HG02973 (cell line): ENCODE results near the gene HECA.
"Not testable (repeated sequence)": the region's sequence is repeated elsewhere in the genome, so short reads cannot be mapped to it uniquely, and the experiment has no call there.

Experiments used
- ATAC-seq: cut with Tn5 transposase; IDR thresholded peaks from one replicate; pipeline ENCODE4 v1.9.1; 2021; ENCODE audit warnings: moderate library complexity; ENCODE audit not compliant: unreplicated experiment

HECA gene

DNA sequence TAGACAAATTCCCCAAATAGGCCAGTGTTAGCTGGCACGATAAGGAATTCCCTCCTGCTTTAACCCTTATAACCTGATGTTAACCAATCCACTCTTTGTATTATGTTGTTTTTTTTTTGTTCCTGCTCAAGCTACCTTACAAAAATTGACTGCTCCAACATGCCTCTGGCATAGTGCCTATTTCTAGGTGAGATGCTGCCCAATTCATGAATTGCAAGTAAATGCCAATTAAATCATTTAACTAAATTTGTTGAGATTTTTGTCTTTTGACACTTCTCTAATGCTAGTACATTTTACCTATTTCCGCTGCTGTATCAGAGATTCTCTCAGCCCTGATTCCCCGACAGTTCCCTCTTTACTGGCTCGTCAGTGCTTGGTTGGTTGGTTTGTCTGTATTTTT, 66.5 kb downstream of the HECA start:
- no peak for ATAC-seq

DNA sequence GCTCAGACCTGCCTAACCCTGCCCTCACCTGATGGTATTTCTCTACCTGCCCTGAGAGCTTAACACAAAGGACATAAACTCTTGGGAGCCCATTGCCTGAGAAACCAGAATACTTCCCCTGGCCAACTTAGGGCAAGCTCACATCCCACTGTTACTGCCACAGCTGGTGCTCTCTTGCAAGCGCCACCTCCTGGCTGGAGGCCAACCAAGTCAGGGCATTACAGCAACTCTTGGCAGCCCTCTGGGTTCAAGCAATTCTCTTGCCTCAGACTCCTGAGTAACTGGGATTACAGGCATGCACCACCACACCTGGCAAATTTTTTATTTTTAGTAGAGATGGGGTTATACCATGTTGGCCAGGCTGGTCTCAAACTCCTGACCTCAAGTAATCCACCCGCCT, 70.1 kb downstream of the HECA start:
- no peak for ATAC-seq

DNA sequence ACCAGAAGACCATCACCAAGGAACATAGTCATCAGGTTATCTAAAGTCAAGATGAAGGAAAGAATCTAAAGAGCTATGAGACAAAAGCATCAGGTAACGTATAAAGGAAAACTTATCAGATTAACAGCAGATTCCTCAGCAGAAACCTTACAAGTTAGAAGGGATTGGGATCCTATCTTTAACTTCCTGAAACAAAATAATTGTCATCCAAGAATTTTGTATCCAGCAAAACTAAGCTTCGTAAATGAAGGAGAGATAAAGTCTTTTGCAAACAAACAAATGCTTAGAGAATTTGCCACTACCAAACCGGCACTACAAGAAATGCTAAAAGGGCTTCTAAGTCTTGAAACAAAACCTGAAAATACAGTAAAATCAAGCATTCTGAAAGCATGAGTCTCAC, 71.0 kb downstream of the HECA start:
- ATAC-seq = no peak

DNA sequence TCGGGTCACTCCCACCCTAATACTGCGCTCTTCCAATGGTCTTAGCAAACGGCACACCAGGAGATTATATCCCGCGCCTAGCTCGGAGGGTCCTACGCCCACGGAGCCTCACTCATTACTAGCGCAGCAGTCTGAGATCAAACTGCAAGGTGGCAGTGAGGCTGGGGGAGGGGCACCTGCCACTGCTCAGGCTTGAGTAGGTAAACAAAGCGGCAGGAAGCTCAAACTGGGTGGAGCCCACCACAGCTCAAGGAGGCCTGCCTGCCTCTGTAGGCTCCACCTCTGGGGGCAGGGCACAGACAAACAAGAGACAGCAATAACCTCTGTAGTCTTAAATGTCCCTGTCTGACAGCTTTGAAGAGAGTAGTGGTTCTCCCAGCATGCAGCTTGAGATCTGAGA, 75.9 kb downstream of the HECA start:
- ATAC-seq = not testable (repeated sequence)

DNA sequence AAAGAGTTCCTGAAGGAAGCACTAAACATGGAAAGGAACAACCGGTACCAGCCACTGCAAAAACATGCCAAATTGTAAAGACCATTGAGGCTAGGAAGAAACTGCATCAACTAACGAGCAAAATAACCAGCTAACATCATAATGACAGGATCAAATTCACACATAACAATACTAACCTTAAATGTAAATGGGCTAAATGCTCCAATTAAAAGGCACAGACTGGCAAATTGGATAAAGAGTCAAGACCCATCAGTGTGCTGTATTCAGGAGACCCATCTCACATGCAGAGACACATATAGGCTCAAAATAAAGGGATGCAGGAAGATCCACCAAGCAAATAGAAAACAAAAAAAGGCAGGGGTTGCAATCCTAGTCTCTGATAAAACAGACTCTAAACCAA, 77.6 kb downstream of the HECA start:
- not testable (repeated sequence) for ATAC-seq

DNA sequence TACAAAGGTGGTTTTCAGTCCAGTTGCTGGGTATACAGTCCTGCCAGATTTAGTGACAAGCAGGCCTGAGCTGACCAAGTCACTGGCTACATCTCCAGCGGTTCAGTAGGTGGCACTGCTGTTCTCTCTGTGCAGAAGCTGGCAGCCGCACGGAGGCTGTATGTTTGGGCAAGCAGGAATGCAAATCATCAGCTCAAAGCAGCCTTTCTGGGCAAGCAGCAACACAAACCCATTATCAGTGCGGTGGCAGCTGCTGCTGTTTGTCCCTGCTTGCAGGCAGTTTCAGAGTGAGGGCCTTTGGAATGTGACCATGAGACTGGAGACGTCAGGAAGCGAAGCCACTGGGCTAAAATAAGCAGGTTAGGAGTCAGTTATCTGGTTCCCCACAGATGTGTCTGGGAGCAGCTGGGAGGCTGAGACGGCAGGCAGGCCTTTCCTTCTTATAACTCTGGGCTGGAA, 84.4 kb downstream of the HECA start:
- peak; percentile 100 for ATAC-seq

DNA sequence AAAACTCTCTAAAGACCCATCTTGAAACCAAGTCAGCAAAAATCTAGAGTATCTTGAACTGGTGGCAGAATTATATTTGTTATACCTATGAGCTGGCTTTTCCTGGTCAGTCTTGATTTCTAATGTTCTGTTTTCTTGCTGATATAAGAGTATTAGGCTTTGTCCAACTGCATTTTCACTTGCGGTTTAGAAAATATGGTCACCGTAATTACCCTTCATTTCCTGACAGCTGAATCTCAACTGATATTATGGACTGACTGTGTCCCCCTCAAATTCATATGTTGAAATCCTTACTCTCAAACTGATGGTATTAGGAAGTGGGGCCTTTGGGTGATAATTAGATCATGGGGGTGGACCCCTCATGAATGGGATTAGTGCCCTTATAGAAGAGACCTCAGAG, 84.9 kb downstream of the HECA start:
- no peak for ATAC-seq

DNA sequence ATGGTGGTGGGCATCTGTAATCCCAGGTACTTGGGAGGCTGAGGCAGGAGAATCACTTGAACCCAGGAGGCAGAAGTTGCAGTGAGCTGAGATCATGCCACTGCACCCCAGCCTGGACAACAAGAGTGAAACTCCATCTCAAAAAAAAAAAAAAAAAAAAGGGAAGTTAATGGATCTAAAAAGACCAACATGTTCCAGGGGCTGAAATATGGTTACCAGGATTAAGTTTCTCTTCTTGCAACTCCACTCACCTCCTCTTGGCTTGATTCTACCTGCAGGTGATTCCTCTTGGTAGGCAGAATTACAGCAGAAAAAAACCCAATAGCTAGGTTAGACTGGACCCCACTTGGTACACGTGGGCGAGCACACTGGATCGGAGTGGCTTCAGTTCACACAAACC, 93.5 kb downstream of the HECA start:
- not testable (repeated sequence) for ATAC-seq
